GM23338 (cell line): ENCODE results near the gene PRKD1.

ENCODE experiments used
- CREB1 ChIP-seq: fragments of 250-450 bp; sonication (Bioruptor Pico); IDR thresholded peaks from 2 replicates; pipeline ENCODE4 v1.5.0; 2020; ENCODE audit warnings: low read depth, mild to moderate bottlenecking, moderate library complexity
- CTCF ChIP-seq, 2 experiments: fragments of 200-600 bp in 1 of 2; sonication (generic) in 1 of 2; conservative IDR thresholded peaks; 2 replicates each; pipeline versions ENCODE4 v1.5.1 to v1.6.1; 2016 to 2017; ENCODE audit warnings: antibody characterized with exemption in 2 of 2, low read depth in 2 of 2, mild to moderate bottlenecking in 2 of 2, moderate library complexity in 1 of 2
- EZH2 ChIP-seq: fragments of 200-600 bp; sonication (generic); IDR thresholded peaks from one replicate; pipeline ENCODE4 v1.8.0; 2017; ENCODE audit warnings: antibody characterized with exemption, mild to moderate bottlenecking, low read depth; ENCODE audit not compliant: unreplicated experiment
- EZH2phosphoT487 ChIP-seq: fragments of 200-600 bp; sonication (generic); IDR thresholded peaks from one replicate; pipeline ENCODE4 v1.8.1; 2018; ENCODE audit warnings: antibody characterized with exemption; ENCODE audit not compliant: unreplicated experiment
- NANOG ChIP-seq: IDR thresholded peaks from 2 replicates; pipeline ENCODE4 v1.6.1; 2016; ENCODE audit warnings: antibody characterized with exemption, borderline replicate concordance
- POLR2AphosphoS5 ChIP-seq: IDR thresholded peaks from 2 replicates; pipeline ENCODE4 v1.6.1; 2016; ENCODE audit warnings: antibody characterized with exemption, low read depth
- REST ChIP-seq: IDR thresholded peaks from one replicate; pipeline ENCODE4 v1.6.1; 2018; ENCODE audit warnings: antibody characterized with exemption; ENCODE audit not compliant: unreplicated experiment
- STAT1 ChIP-seq: IDR thresholded peaks from one replicate; pipeline ENCODE4 v1.6.1; 2016; ENCODE audit warnings: antibody characterized with exemption; ENCODE audit not compliant: unreplicated experiment
- ZNF331 ChIP-seq: fragments of 250-450 bp; sonication (Bioruptor Pico); IDR thresholded peaks from 2 replicates; pipeline ENCODE4 v1.5.0; 2020; ENCODE audit warnings: low read depth, mild to moderate bottlenecking, moderate library complexity
- TF ChIP-seq, protein P1 (sequence below): IDR thresholded peaks from 2 replicates; pipeline ENCODE4 v1.6.1; 2016; ENCODE audit warnings: antibody characterized with exemption

- TF ChIP-seq CTCF (conservative IDR thresholded peaks at IDR 0.05; ENCODE audit: low read depth in 2 of 2) (no peak), ZNF331 (CRISPR knock-in tag) (no peak), CREB1 (CRISPR knock-in tag) (no peak), POLR2AphosphoS5 (no peak), EZH2 (no peak), STAT1 (no peak), EZH2phosphoT487 (no peak), REST (no peak), NANOG (no peak)
- TF ChIP-seq, protein P1, sequence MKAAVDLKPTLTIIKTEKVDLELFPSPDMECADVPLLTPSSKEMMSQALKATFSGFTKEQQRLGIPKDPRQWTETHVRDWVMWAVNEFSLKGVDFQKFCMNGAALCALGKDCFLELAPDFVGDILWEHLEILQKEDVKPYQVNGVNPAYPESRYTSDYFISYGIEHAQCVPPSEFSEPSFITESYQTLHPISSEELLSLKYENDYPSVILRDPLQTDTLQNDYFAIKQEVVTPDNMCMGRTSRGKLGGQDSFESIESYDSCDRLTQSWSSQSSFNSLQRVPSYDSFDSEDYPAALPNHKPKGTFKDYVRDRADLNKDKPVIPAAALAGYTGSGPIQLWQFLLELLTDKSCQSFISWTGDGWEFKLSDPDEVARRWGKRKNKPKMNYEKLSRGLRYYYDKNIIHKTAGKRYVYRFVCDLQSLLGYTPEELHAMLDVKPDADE, result no peak
Measured at GRCh38 chr14:29773990-29774389, 153.7 kb downstream of the PRKD1 start.
